PC-3 (cell line): Measurements from ENCODE around the gene KLHL11.

ENCODE experiments used
- EZH2 ChIP-seq: fragments of 300-600 bp; sonication (generic); IDR thresholded peaks from one replicate; pipeline ENCODE4 v1.6.1; 2017; ENCODE audit warnings: antibody characterized with exemption, mild to moderate bottlenecking, low read length; ENCODE audit not compliant: unreplicated experiment
- TF ChIP-seq, protein P1 (sequence below): fragments of 300-600 bp; sonication (generic); conservative IDR thresholded peaks from 2 replicates; pipeline ENCODE4 v1.5.1; 2017; ENCODE audit warnings: antibody characterized with exemption, low read depth, mild to moderate bottlenecking, low read length

DNA sequence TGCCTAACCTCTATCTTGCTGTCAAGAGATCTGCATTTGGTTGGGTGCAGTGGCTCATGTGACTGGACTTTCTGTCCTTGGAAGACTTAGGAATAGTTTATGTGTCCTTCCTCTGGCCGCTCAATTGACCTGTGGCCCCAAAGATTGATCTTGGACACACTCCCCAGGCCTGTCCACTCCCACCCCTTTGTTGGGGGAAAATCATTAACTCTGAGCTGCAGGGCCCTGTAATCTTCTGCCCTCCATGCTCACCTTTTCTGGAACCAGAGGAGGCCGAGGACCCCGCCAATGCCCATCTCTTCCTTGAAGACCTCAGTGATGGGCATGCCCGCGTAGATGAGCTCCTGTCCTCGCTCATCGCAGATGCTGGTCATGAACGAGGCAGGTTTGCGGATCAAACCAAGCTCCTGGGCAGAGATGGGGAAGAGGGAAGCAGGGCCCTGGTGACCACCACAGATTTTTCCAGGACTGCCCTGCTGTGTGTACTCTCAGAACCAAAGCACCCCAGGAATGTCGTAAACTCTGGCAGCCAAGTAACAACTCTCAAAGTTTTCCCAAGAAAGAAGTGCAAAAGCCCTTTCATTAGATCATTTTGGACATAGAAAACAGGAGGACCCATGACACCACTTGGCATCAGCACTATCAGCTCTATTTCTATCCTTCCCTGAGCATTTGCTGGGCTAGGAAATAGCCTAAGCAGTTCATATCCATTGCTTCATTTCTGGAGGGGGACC, 8.5 kb upstream of the KLHL11 start:
- TF ChIP-seq EZH2 = no peak
- TF ChIP-seq, protein P1, sequence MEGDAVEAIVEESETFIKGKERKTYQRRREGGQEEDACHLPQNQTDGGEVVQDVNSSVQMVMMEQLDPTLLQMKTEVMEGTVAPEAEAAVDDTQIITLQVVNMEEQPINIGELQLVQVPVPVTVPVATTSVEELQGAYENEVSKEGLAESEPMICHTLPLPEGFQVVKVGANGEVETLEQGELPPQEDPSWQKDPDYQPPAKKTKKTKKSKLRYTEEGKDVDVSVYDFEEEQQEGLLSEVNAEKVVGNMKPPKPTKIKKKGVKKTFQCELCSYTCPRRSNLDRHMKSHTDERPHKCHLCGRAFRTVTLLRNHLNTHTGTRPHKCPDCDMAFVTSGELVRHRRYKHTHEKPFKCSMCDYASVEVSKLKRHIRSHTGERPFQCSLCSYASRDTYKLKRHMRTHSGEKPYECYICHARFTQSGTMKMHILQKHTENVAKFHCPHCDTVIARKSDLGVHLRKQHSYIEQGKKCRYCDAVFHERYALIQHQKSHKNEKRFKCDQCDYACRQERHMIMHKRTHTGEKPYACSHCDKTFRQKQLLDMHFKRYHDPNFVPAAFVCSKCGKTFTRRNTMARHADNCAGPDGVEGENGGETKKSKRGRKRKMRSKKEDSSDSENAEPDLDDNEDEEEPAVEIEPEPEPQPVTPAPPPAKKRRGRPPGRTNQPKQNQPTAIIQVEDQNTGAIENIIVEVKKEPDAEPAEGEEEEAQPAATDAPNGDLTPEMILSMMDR = no peak
